Measurements from ENCODE around the gene JTB. TPM values are rescaled to one million over a fixed set of nuclear protein-coding genes. Genes with fewer than 3 reads are reported as not detected.

JTB gene
- total RNA-seq, 1 donor, result 132 TPM

GRCh38 chr1:153926405-153926804 lies 51.1 kb downstream of the JTB start:
- H3K4me3 ChIP-seq (ENCODE audit: low read depth, low read length), result no peak overlapping the region
- no peak for TF ChIP-seq CTCF (IDR thresholded peaks at IDR 0.05; ENCODE audit: insufficient read depth, low read length)
- no peak for DNase-seq (ENCODE audit: low read depth)

Small RNA genes lying within 50 kb of the gene (small RNA-seq; reads per million reads assigned to genes)
- not detected for gene MIR6737

Other genes starting within 250 kb of the JTB start
- gene INTS3, start 249.6 kb downstream of the JTB start, total RNA-seq (ENCODE audit: low replicate concordance), result 49.0 and 55.8 TPM in 2 replicates
- 11.5 and 113 TPM in 2 replicates for gene SLC27A3, start 202.3 kb downstream of the JTB start, total RNA-seq (ENCODE audit: low replicate concordance)
- gene GATAD2B, start 54.7 kb downstream of the JTB start, total RNA-seq (ENCODE audit: low replicate concordance), result 8.0 and 11.3 TPM in 2 replicates
- 14.9 and 23.2 TPM in 2 replicates for gene DENND4B, start 31.0 kb downstream of the JTB start, total RNA-seq (ENCODE audit: low replicate concordance)
- 6.6 and 8.6 TPM in 2 replicates for gene CRTC2, start 19.1 kb downstream of the JTB start, total RNA-seq (ENCODE audit: low replicate concordance)
- gene SLC39A1, start 14.1 kb downstream of the JTB start, total RNA-seq (ENCODE audit: low replicate concordance), result 74.1 and 85.9 TPM in 2 replicates
- 3.3 and 5.9 TPM in 2 replicates for gene CREB3L4, start 9.8 kb downstream of the JTB start, total RNA-seq (ENCODE audit: low replicate concordance)
- 103 and 308 TPM in 2 replicates for gene RAB13, start 8.7 kb upstream of the JTB start, total RNA-seq (ENCODE audit: low replicate concordance)
- gene RPS27, start 13.1 kb upstream of the JTB start, total RNA-seq (ENCODE audit: low replicate concordance), result 442 and 2,665 TPM in 2 replicates
- gene NUP210L, start 177.4 kb upstream of the JTB start, total RNA-seq (ENCODE audit: low replicate concordance), result 0.09 TPM in 1 of 2 replicates, not detected in the other
- gene TPM3, start 214.4 kb upstream of the JTB start, total RNA-seq (ENCODE audit: low replicate concordance), result 427 and 649 TPM in 2 replicates
- gene CFAP141, start 228.7 kb upstream of the JTB start, total RNA-seq (ENCODE audit: low replicate concordance), result not detected in 2 replicates
- 115 and 121 TPM in 2 replicates for gene UBAP2L, start 243.3 kb upstream of the JTB start, total RNA-seq (ENCODE audit: low replicate concordance)

Measured in fibroblast of the aortic adventitia (primary cell).